PFSK-1 (cell line): ENCODE measurements around the gene METTL16.

ENCODE experiments used
- FOXP2 ChIP-seq: optimal IDR thresholded peaks from 2 replicates; pipeline ENCODE3; 2011; ENCODE audit warnings: borderline replicate concordance, control low read depth, inconsistent platforms; ENCODE audit not compliant: insufficient read depth; ENCODE audit errors: extremely low read length, extremely low read depth
- POLR2AphosphoS5 ChIP-seq: IDR thresholded peaks from 2 replicates; pipeline ENCODE4 v1.6.1; 2012; ENCODE audit warnings: low read depth, mild to moderate bottlenecking, control low read depth, low read length, moderate library complexity
- SIN3A ChIP-seq: IDR thresholded peaks from 2 replicates; pipeline ENCODE4 v1.6.1; 2012; ENCODE audit warnings: mild to moderate bottlenecking, low read length, moderate library complexity, borderline replicate concordance; ENCODE audit not compliant: insufficient read depth
- TAF1 ChIP-seq: IDR thresholded peaks from 2 replicates; pipeline ENCODE4 v1.6.1; 2012; ENCODE audit warnings: low read length, control low read depth, borderline replicate concordance; ENCODE audit not compliant: insufficient read depth
- TF ChIP-seq, protein P1 (sequence below), 2 experiments: IDR thresholded peaks; 2 replicates each; pipeline versions ENCODE4 v1.6.1 to v1.8.0; 2011 to 2012; ENCODE audit warnings: low read depth in 2 of 2, low read length in 2 of 2, control low read depth in 1 of 2, inconsistent platforms in 1 of 2, mild to moderate bottlenecking in 1 of 2, moderate library complexity in 1 of 2; ENCODE audit not compliant: insufficient read depth in 1 of 2

Gene METTL16

DNA sequence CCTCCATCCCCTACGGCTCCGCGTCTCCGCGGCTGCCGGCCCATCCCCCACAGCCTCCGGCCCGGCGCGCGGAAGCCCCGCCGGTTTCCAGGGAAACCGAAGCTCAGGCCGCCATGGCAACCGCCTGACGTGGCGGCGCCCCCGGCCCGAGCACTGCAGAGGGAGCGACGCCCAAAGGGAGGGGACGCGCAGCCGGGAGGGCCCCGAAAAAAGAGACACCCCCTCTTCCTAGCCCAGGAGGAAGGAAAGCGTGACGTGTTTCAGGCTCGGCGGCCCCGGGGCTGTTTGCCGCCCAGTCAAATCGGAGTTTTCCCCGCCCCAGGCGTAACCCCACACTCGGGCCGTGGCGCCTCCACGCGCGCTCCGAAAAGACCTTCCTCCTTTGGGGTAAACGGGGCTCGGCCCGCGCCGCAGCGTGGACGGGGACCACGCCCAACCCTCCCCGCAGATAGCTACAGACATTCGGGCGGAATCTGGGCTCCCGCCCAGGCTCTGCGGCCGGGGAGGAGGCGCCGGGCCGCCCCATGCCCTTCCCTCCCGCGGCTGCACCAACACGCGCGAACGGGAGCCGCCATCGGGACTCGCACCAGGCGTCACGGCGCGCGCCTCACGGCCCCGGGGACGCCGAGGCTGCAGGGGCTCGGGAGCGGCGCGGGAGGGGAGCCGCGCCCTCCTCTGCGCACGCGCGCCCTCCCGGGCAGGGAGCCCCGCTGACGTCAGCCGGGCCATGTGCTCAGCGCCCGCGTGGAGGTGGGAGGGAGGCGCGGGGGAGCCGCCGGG lies 118.3 kb downstream of the METTL16 start:
- no peak for TF ChIP-seq TAF1
- TF ChIP-seq, protein P1, sequence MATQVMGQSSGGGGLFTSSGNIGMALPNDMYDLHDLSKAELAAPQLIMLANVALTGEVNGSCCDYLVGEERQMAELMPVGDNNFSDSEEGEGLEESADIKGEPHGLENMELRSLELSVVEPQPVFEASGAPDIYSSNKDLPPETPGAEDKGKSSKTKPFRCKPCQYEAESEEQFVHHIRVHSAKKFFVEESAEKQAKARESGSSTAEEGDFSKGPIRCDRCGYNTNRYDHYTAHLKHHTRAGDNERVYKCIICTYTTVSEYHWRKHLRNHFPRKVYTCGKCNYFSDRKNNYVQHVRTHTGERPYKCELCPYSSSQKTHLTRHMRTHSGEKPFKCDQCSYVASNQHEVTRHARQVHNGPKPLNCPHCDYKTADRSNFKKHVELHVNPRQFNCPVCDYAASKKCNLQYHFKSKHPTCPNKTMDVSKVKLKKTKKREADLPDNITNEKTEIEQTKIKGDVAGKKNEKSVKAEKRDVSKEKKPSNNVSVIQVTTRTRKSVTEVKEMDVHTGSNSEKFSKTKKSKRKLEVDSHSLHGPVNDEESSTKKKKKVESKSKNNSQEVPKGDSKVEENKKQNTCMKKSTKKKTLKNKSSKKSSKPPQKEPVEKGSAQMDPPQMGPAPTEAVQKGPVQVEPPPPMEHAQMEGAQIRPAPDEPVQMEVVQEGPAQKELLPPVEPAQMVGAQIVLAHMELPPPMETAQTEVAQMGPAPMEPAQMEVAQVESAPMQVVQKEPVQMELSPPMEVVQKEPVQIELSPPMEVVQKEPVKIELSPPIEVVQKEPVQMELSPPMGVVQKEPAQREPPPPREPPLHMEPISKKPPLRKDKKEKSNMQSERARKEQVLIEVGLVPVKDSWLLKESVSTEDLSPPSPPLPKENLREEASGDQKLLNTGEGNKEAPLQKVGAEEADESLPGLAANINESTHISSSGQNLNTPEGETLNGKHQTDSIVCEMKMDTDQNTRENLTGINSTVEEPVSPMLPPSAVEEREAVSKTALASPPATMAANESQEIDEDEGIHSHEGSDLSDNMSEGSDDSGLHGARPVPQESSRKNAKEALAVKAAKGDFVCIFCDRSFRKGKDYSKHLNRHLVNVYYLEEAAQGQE (IDR thresholded peaks at IDR 0.05; ENCODE audit: insufficient read depth in 1 of 2, low read depth in 2 of 2, low read length in 2 of 2): peak in 1 of 2 experiments; percentile 33; a peak in 1 of 4 replicates
- TF ChIP-seq SIN3A: peak; percentile 90; the same call in 1 of the 2 replicates
- TF ChIP-seq FOXP2: no peak

DNA sequence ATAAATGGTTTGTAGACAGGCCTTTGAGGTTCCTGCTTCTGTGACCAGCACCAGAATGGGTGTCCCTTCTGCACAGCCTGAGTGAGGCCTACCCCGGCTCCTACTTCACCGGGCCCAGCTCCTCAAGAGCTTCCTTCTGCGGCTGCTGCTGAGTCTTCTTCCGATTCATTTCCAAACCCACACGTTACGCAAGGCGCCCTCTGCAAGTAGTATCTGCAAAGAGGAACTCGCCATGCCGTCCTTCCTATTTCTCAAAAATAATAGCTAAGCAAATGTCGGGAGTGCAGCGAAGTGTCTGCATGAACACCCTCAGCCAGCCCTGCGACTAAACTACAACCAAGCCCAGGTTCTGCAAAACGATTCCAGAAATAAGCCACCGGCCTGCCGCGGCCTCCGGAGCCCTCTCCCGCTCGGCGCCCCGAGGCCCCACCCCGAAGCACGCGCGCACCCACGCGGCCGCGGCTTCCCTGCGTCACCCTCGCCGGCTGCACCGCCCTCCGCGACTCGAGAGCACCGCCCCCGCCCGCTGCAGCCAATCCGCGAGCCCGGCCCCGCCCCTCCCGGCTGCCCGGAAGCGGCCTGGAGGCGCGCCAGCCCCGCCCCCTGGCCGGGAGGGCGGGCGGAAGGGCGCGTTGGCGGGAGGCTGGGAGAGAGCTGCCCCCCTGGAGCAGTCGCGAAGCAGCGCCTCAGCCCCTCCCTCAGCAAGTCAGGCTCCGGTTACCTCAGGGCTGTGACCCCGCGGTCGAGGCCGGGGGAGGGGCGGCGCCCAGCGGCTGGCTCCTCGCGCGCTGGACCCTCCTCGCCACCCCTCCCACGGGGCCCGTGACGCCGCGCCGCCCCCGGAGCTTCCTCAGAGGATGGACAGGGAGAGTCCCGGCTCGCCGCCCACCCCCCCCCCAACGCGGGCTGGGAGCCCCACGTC lies 119.2 kb downstream of the METTL16 start:
- TF ChIP-seq, protein P1 (IDR thresholded peaks at IDR 0.05; ENCODE audit: insufficient read depth in 1 of 2, low read depth in 2 of 2, low read length in 2 of 2): no peak
- TF ChIP-seq SIN3A (peak; percentile 43; the same call in 1 of the 2 replicates), TAF1 (peak; percentile 76; the same call in 1 of the 2 replicates), POLR2AphosphoS5 (peak; percentile 59), FOXP2 (no peak)

DNA sequence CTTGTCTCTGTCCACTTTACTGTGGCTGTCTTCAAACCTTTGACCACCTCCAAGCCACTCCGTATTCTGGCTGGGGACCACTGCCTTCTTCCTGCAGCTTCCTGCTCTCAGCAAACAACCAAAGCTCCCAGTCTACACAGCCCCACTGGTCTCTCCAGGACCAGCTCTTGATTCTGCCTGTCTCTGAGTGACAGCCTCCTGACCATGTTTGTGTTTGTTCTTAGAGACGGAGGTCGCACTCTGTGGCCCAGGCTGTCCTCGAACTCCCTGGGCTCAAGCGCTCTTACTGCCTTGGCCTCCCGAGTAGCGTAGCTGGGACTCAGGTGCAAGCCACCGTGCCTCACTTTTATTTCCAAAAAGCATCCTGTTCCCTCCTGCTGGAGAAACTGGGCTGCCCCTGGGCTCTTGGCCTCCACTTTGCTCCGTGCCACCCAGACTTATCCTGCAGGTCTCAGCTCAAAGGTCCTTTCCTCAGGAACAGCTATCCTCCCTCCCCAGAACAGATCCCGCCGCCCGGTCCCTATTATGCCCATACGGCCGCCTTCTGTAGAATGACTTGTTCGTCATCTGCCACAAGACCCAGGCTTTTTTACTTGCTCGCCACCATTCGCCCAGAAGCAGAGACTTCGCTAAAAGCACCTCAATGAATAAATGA lies 120.0 kb downstream of the METTL16 start:
- TF ChIP-seq POLR2AphosphoS5: no peak
- no peak for TF ChIP-seq SIN3A
- TF ChIP-seq, protein P1 (IDR thresholded peaks at IDR 0.05; ENCODE audit: insufficient read depth in 1 of 2, low read depth in 2 of 2, low read length in 2 of 2): no peak
- TF ChIP-seq FOXP2: no peak
- no peak for TF ChIP-seq TAF1

DNA sequence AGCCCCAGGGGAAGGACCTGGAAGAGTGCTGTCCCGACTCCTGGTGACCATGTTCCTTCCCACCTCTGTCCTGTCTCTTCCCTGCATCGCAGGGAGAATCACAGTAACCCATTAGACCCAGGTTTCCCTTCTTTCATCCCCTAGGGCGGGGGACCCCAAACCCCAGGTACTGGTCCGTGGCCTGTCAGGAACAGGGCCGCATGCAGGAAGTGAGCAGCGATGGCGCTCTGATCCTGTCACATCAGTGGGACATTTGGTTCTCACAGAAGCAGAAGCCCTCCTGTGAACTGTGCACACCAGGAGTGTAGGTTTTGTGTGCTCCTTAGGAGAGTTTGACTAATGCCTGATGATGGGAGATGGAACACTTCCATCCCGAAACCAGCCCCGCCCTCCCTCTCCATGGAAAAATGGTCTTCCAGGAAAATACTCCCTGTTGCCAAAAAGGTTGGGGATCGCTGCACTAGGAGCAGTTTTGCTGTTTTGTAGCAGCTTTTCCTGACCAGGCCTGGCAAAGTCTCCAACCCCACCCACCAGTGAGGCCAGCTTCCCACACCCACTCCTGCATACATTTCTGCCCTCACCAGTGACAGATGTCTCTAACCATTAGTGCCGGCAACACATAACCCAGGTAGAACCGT lies 121.4 kb downstream of the METTL16 start:
- no peak for TF ChIP-seq POLR2AphosphoS5
- no peak for TF ChIP-seq TAF1
- no peak for TF ChIP-seq SIN3A
- TF ChIP-seq, protein P1 (IDR thresholded peaks at IDR 0.05; ENCODE audit: insufficient read depth in 1 of 2, low read depth in 2 of 2, low read length in 2 of 2): no peak
- no peak for TF ChIP-seq FOXP2
